Activated CD4-positive, CD25-positive, alpha-beta regulatory T cell treated with anti-CD3 and anti-CD28 coated beads, Interleukin-2, amount 50 U/mL, for 24 hours (primary cell): ENCODE results near the gene PTCH2.
A peak's percentile ranks its signal among the peaks of the same experiment; 100 is the strongest.
"Not testable (repeated sequence)": the region's sequence is repeated elsewhere in the genome, so short reads cannot be mapped to it uniquely, and the experiment has no call there.

ENCODE experiments used
- ATAC-seq, 2 donors: fragments of 150-1000 bp; cut with Tn5 transposase; one replicate each; pipeline ENCODE4 v1.10.0; 2021; ENCODE audit warnings: mild to moderate bottlenecking in 1 of 2, moderate library complexity in 1 of 2

Gene PTCH2

GRCh38 chr1:44819608-44820327, 23.3 kb downstream of the PTCH2 start:
- peak; percentile 93 to 94 for ATAC-seq

GRCh38 chr1:44819196-44819607, 23.9 kb downstream of the PTCH2 start:
- no peak for ATAC-seq

- no peak for ATAC-seq
Observed at GRCh38 chr1:44817771-44818495, 25.1 kb downstream of the PTCH2 start.

- no peak for ATAC-seq
Observed at GRCh38 chr1:44817307-44817706, 25.7 kb downstream of the PTCH2 start.

GRCh38 chr1:44815926-44816325, 27.1 kb downstream of the PTCH2 start:
- not testable (repeated sequence) for ATAC-seq

GRCh38 chr1:44812822-44813543, 30.1 kb downstream of the PTCH2 start:
- ATAC-seq = no peak

GRCh38 chr1:44811234-44811633, 31.8 kb downstream of the PTCH2 start:
- ATAC-seq = no peak

GRCh38 chr1:44810762-44811105, 32.3 kb downstream of the PTCH2 start:
- ATAC-seq = not testable (repeated sequence)

GRCh38 chr1:44810101-44810761, 32.8 kb downstream of the PTCH2 start:
- no peak for ATAC-seq

GRCh38 chr1:44808938-44809917, 33.8 kb downstream of the PTCH2 start:
- ATAC-seq = peak; percentile 71 to 72

GRCh38 chr1:44808063-44808937, 34.8 kb downstream of the PTCH2 start, which contains the start of gene BTBD19:
Gene BTBD19, plus strand, starts transcription at chr1:44808523. Its CDS starts 298 bp downstream, at chr1:44808821.
- ATAC-seq = peak; percentile 53 to 54

- ATAC-seq = peak; percentile 55 to 57
Observed at GRCh38 chr1:44807364-44808062, 35.5 kb downstream of the PTCH2 start.

GRCh38 chr1:44806704-44807363, 36.2 kb downstream of the PTCH2 start, which contains the start of gene DYNLT4:
Gene DYNLT4, minus strand, starts transcription at chr1:44807351. Its CDS starts 683 bp downstream, at chr1:44806668.
- ATAC-seq = peak; percentile 1 to 2

GRCh38 chr1:44806025-44806703, 36.9 kb downstream of the PTCH2 start:
- ATAC-seq = no peak

GRCh38 chr1:44805311-44806024, 37.6 kb downstream of the PTCH2 start:
- ATAC-seq = no peak

- ATAC-seq = no peak
Observed at GRCh38 chr1:44803312-44804095, 39.5 kb downstream of the PTCH2 start.

GRCh38 chr1:44803062-44803311, 40.1 kb downstream of the PTCH2 start:
- ATAC-seq = no peak
